ENCODE data around the gene INHBA. TPM values are rescaled to one million over a fixed set of nuclear protein-coding genes. Genes with fewer than 3 reads are reported as not detected.

Gene INHBA
- total RNA-seq, 1 donor from 2014 or later, result 103 TPM

- Histone ChIP-seq H3K4me1 (ENCODE audit: insufficient read depth, low read length) (no peaks in the 10 kb centered on the region), H3K4me2 (ENCODE audit: low read length) (no peak overlapping the region), H3K27me3 (ENCODE audit: insufficient read depth, low read length) (no peaks in the 10 kb centered on the region), H2AFZ (ENCODE audit: low read depth, low read length) (no peak overlapping the region), H3K4me3 (ENCODE audit: insufficient read depth, low read depth, low read length) (no peak overlapping the region), H3K9me3 (ENCODE audit: insufficient read depth, low read depth, low read length) (no peaks in the 10 kb centered on the region), H3K79me2 (ENCODE audit: insufficient read depth, low read length) (no peaks in the 10 kb centered on the region), H3K27ac (ENCODE audit: low read depth, low read length) (no peak overlapping the region), H3K36me3 (ENCODE audit: insufficient read depth, low read length) (no peaks in the 10 kb centered on the region), H4K20me1 (ENCODE audit: insufficient read depth, low read length) (no peaks in the 10 kb centered on the region), H3K9ac (ENCODE audit: low read length) (no peak overlapping the region)
- H3K4me1 Mint-ChIP-seq (ENCODE audit: low read depth, unreplicated experiment), result peaks cover 3% of the 10 kb centered on the region
- H3K36me3 Mint-ChIP-seq (ENCODE audit: low read depth, unreplicated experiment), result peaks cover 6% of the 10 kb centered on the region
- no peak for DNase-seq (ENCODE audit: low read depth)
- TF ChIP-seq EZH2 (IDR thresholded peaks at IDR 0.05; ENCODE audit: insufficient read depth, low read length), result no peak
- TF ChIP-seq CTCF (IDR thresholded peaks at IDR 0.05; ENCODE audit: insufficient read depth, low read depth, low read length), result no peak
- peaks cover 3% of the 10 kb centered on the region for H3K9me3 Mint-ChIP-seq (ENCODE audit: unreplicated experiment)
- no peak overlapping the region for H3K27ac Mint-ChIP-seq (ENCODE audit: unreplicated experiment)
- no peaks in the 10 kb centered on the region for H3K27me3 Mint-ChIP-seq (ENCODE audit: low read depth, unreplicated experiment)
- no peak overlapping the region for H3K4me3 Mint-ChIP-seq (ENCODE audit: unreplicated experiment)
- no peak for FAIRE-seq
Measured at GRCh38 chr7:41659539-41659938, 43.4 kb downstream of the INHBA start.

GRCh38 chr7:41656366-41656765 is 46.5 kb downstream of the INHBA start:
- Histone ChIP-seq H3K79me2 (ENCODE audit: insufficient read depth, low read length) (no peaks in the 10 kb centered on the region), H4K20me1 (ENCODE audit: insufficient read depth, low read length) (no peaks in the 10 kb centered on the region), H2AFZ (ENCODE audit: low read depth, low read length) (no peak overlapping the region), H3K4me2 (ENCODE audit: low read length) (no peak overlapping the region), H3K9ac (ENCODE audit: low read length) (no peak overlapping the region), H3K36me3 (ENCODE audit: insufficient read depth, low read length) (no peaks in the 10 kb centered on the region), H3K27me3 (ENCODE audit: insufficient read depth, low read length) (no peaks in the 10 kb centered on the region), H3K4me1 (ENCODE audit: insufficient read depth, low read length) (no peaks in the 10 kb centered on the region), H3K4me3 (ENCODE audit: insufficient read depth, low read depth, low read length) (no peak overlapping the region), H3K27ac (ENCODE audit: low read depth, low read length) (no peak overlapping the region), H3K9me3 (ENCODE audit: insufficient read depth, low read depth, low read length) (no peaks in the 10 kb centered on the region)
- Mint-ChIP-seq H3K27ac (ENCODE audit: unreplicated experiment) (no peak overlapping the region), H3K4me1 (ENCODE audit: low read depth, unreplicated experiment) (peaks cover 3% of the 10 kb centered on the region), H3K4me3 (ENCODE audit: unreplicated experiment) (no peak overlapping the region), H3K36me3 (ENCODE audit: low read depth, unreplicated experiment) (peaks cover 6% of the 10 kb centered on the region), H3K9me3 (ENCODE audit: unreplicated experiment) (peaks cover 7% of the 10 kb centered on the region), H3K27me3 (ENCODE audit: low read depth, unreplicated experiment) (peaks cover 3% of the 10 kb centered on the region)
- TF ChIP-seq CTCF (IDR thresholded peaks at IDR 0.05; ENCODE audit: insufficient read depth, low read depth, low read length), result no peak
- TF ChIP-seq EZH2 (IDR thresholded peaks at IDR 0.05; ENCODE audit: insufficient read depth, low read length), result no peak
- peak; percentile 49 for DNase-seq (ENCODE audit: low read depth)
- FAIRE-seq, result no peak

GRCh38 chr7:41655426-41655825 is 47.5 kb downstream of the INHBA start:
- TF ChIP-seq CTCF (IDR thresholded peaks at IDR 0.05; ENCODE audit: insufficient read depth, low read depth, low read length) (no peak), EZH2 (IDR thresholded peaks at IDR 0.05; ENCODE audit: insufficient read depth, low read length) (no peak)
- peaks cover 6% of the 10 kb centered on the region for H3K36me3 Mint-ChIP-seq (ENCODE audit: low read depth, unreplicated experiment)
- H3K4me1 ChIP-seq (ENCODE audit: insufficient read depth, low read length), result no peaks in the 10 kb centered on the region
- peaks cover 7% of the 10 kb centered on the region for H3K9me3 Mint-ChIP-seq (ENCODE audit: unreplicated experiment)
- H3K27me3 Mint-ChIP-seq (ENCODE audit: low read depth, unreplicated experiment), result peaks cover 3% of the 10 kb centered on the region
- H4K20me1 ChIP-seq (ENCODE audit: insufficient read depth, low read length), result no peaks in the 10 kb centered on the region
- peak; percentile 9 for FAIRE-seq
- no peaks in the 10 kb centered on the region for H3K27me3 ChIP-seq (ENCODE audit: insufficient read depth, low read length)
- H3K9me3 ChIP-seq (ENCODE audit: insufficient read depth, low read depth, low read length), result no peaks in the 10 kb centered on the region
- H3K79me2 ChIP-seq (ENCODE audit: insufficient read depth, low read length), result no peaks in the 10 kb centered on the region
- peaks cover 3% of the 10 kb centered on the region for H3K4me1 Mint-ChIP-seq (ENCODE audit: low read depth, unreplicated experiment)
- no peak overlapping the region for H3K9ac ChIP-seq (ENCODE audit: low read length)
- no peak overlapping the region for H3K4me3 Mint-ChIP-seq (ENCODE audit: unreplicated experiment)
- H3K27ac ChIP-seq (ENCODE audit: low read depth, low read length), result no peak overlapping the region
- no peak overlapping the region for H3K4me3 ChIP-seq (ENCODE audit: insufficient read depth, low read depth, low read length)
- DNase-seq (ENCODE audit: low read depth), result no peak
- no peak overlapping the region for H3K27ac Mint-ChIP-seq (ENCODE audit: unreplicated experiment)
- H3K4me2 ChIP-seq (ENCODE audit: low read length), result no peak overlapping the region
- H3K36me3 ChIP-seq (ENCODE audit: insufficient read depth, low read length), result no peaks in the 10 kb centered on the region
- H2AFZ ChIP-seq (ENCODE audit: low read depth, low read length), result no peak overlapping the region
